ENCODE results near the gene SMYD5.

SMYD5 gene

GRCh38 chr2:73208258-73208657 is 5.8 kb upstream of the SMYD5 start:
- DNase-seq: no peak

- DNase-seq: no peak
Measured at GRCh38 chr2:73210019-73210418, 4.0 kb upstream of the SMYD5 start.

- no peak for DNase-seq
Measured at GRCh38 chr2:73210696-73211095, 3.3 kb upstream of the SMYD5 start.

GRCh38 chr2:73212098-73212447 is 2.0 kb upstream of the SMYD5 start:
- DNase-seq: no peak

GRCh38 chr2:73212448-73213176 is 1.4 kb upstream of the SMYD5 start:
- DNase-seq: peak; percentile 45

GRCh38 chr2:73215254-73215653 is 1.2 kb downstream of the SMYD5 start:
- DNase-seq: no peak

GRCh38 chr2:73217160-73217559 is 3.1 kb downstream of the SMYD5 start:
- no peak for DNase-seq

- no peak for DNase-seq
Measured at GRCh38 chr2:73217826-73218225, 3.8 kb downstream of the SMYD5 start.

GRCh38 chr2:73218298-73218697 is 4.3 kb downstream of the SMYD5 start:
- DNase-seq: no peak

- no peak for DNase-seq
Measured at GRCh38 chr2:73223821-73224220, 9.8 kb downstream of the SMYD5 start.

- no peak for DNase-seq
Measured at GRCh38 chr2:73225513-73226360, 11.7 kb downstream of the SMYD5 start.

GRCh38 chr2:73227086-73227485 is 13.0 kb downstream of the SMYD5 start:
- no peak for DNase-seq

- no peak for DNase-seq
Measured at GRCh38 chr2:73228631-73229030, 14.6 kb downstream of the SMYD5 start.

GRCh38 chr2:73232403-73233153 is 18.5 kb downstream of the SMYD5 start:
- peak; percentile 42 for DNase-seq

GRCh38 chr2:73233154-73233931 is 19.3 kb downstream of the SMYD5 start, which contains the start of gene PRADC1:
TSS of gene PRADC1 (minus strand) at chr2:73233239. CDS start at chr2:73233160, 79 bp downstream.
- peak; percentile 98 for DNase-seq

GRCh38 chr2:73233932-73234832 is 20.1 kb downstream of the SMYD5 start, which contains the start of gene CCT7:
TSS of gene CCT7 (plus strand) at chr2:73234308. CDS start at chr2:73234379, 71 bp downstream.
- peak; percentile 75 for DNase-seq

- no peak for DNase-seq
Measured at GRCh38 chr2:73235315-73236028, 21.4 kb downstream of the SMYD5 start.

GRCh38 chr2:73237168-73237567 is 23.1 kb downstream of the SMYD5 start:
- no peak for DNase-seq

GRCh38 chr2:73238149-73238548 is 24.1 kb downstream of the SMYD5 start:
- DNase-seq: no peak

GRCh38 chr2:73238976-73239375 is 24.9 kb downstream of the SMYD5 start:
- no peak for DNase-seq

GRCh38 chr2:73239776-73240175 is 25.7 kb downstream of the SMYD5 start:
- no peak for DNase-seq
